HCT116 (cell line): ENCODE measurements around the gene CCDC102B.

Source experiments
- EZH2 ChIP-seq: fragments of 200-600 bp; sonication (generic); IDR thresholded peaks from 2 replicates; pipeline ENCODE4 v1.6.1; 2017; ENCODE audit warnings: antibody characterized with exemption, mixed run types
- MAX ChIP-seq: IDR thresholded peaks from 2 replicates; pipeline ENCODE4 v1.6.1; 2012
- POLR2A ChIP-seq: IDR thresholded peaks from 2 replicates; pipeline ENCODE4 v1.7.0; 2011; ENCODE audit warnings: borderline replicate concordance; ENCODE audit not compliant: insufficient read depth, insufficient read length; ENCODE audit errors: extremely low read depth
- POLR2AphosphoS5 ChIP-seq: IDR thresholded peaks from 2 replicates; pipeline ENCODE4 v1.6.1; 2011; ENCODE audit warnings: mild to moderate bottlenecking, low read depth, low read length, moderate library complexity
- SP1 ChIP-seq: IDR thresholded peaks from 2 replicates; pipeline ENCODE4 v1.6.1; 2012; ENCODE audit warnings: low read depth
- ZBTB33 ChIP-seq: IDR thresholded peaks from 2 replicates; pipeline ENCODE4 v1.6.1; 2011; ENCODE audit warnings: mild to moderate bottlenecking, low read length, moderate library complexity; ENCODE audit not compliant: insufficient replicate concordance; ENCODE audit errors: extremely low read depth
- ZFX ChIP-seq: fragments of 450-650 bp; IDR thresholded peaks from 2 replicates; pipeline ENCODE4 v1.6.1; 2017
- ZNF274 ChIP-seq: fragments of 200-500 bp; sonication (Bioruptor generic); IDR thresholded peaks from 2 replicates; pipeline ENCODE4 v1.6.1; 2014; ENCODE audit warnings: mild to moderate bottlenecking, low read depth, low read length, inconsistent platforms
- TF ChIP-seq, protein P1 (sequence below), 3 experiments: fragments of 200-600 bp in 1 of 3; sonication (generic) in 1 of 3; IDR thresholded peaks in 2 of 3; conservative IDR thresholded peaks in 1 of 3; 2 replicates each; pipeline ENCODE4 v1.5.1; 2012 to 2017; ENCODE audit warnings: low read depth in 2 of 3, low read length in 2 of 3, antibody characterized with exemption in 1 of 3, borderline replicate concordance in 1 of 3, control low read depth in 1 of 3, mild to moderate bottlenecking in 1 of 3, mixed read lengths in 1 of 3, mixed run types in 1 of 3, moderate library complexity in 1 of 3; ENCODE audit not compliant: insufficient read depth in 1 of 3

- TF ChIP-seq, protein P1, sequence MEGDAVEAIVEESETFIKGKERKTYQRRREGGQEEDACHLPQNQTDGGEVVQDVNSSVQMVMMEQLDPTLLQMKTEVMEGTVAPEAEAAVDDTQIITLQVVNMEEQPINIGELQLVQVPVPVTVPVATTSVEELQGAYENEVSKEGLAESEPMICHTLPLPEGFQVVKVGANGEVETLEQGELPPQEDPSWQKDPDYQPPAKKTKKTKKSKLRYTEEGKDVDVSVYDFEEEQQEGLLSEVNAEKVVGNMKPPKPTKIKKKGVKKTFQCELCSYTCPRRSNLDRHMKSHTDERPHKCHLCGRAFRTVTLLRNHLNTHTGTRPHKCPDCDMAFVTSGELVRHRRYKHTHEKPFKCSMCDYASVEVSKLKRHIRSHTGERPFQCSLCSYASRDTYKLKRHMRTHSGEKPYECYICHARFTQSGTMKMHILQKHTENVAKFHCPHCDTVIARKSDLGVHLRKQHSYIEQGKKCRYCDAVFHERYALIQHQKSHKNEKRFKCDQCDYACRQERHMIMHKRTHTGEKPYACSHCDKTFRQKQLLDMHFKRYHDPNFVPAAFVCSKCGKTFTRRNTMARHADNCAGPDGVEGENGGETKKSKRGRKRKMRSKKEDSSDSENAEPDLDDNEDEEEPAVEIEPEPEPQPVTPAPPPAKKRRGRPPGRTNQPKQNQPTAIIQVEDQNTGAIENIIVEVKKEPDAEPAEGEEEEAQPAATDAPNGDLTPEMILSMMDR (IDR thresholded peaks at IDR 0.05 in 2 of 3, conservative IDR thresholded peaks at IDR 0.05 in 1 of 3; ENCODE audit: borderline replicate concordance in 1 of 3, insufficient read depth in 1 of 3, low read depth in 2 of 3, low read length in 2 of 3), result no peak
- no peak for TF ChIP-seq ZBTB33
- TF ChIP-seq POLR2AphosphoS5, result no peak
- TF ChIP-seq POLR2A, result no peak
- TF ChIP-seq ZFX, result no peak
- no peak for TF ChIP-seq ZNF274
- no peak for TF ChIP-seq EZH2
- no peak for TF ChIP-seq MAX
- no peak for TF ChIP-seq SP1
Measured at GRCh38 chr18:68793951-68794350, 3.9 kb upstream of the CCDC102B start.
